GM19238 (cell line): ENCODE data around the gene GMDS.

Experiments used
- DNase-seq: peaks from one replicate; pipeline ENCODE4 v3.0.0; 2011; ENCODE audit warnings: low spot score; ENCODE audit not compliant: insufficient read length

GMDS gene

GRCh38 chr6:2102316-2102883, 143.0 kb downstream of the GMDS start:
- no peak for DNase-seq

GRCh38 chr6:2101213-2101612, 144.2 kb downstream of the GMDS start:
- DNase-seq: no peak

- no peak for DNase-seq
Measured at GRCh38 chr6:2099870-2100269, 145.5 kb downstream of the GMDS start.

- no peak for DNase-seq
Measured at GRCh38 chr6:2097464-2097863, 147.9 kb downstream of the GMDS start.

GRCh38 chr6:2094642-2095041, 150.8 kb downstream of the GMDS start:
- DNase-seq: no peak

- no peak for DNase-seq
Measured at GRCh38 chr6:2086326-2086965, 159.0 kb downstream of the GMDS start.

GRCh38 chr6:2085657-2086056, 159.7 kb downstream of the GMDS start:
- DNase-seq: no peak

GRCh38 chr6:2081155-2082138, 164.0 kb downstream of the GMDS start:
- DNase-seq: no peak

GRCh38 chr6:2078888-2079287, 166.5 kb downstream of the GMDS start:
- no peak for DNase-seq

GRCh38 chr6:2077826-2078225, 167.6 kb downstream of the GMDS start:
- DNase-seq: no peak

GRCh38 chr6:2073476-2073875, 171.9 kb downstream of the GMDS start:
- DNase-seq: no peak

GRCh38 chr6:2072453-2072852, 173.0 kb downstream of the GMDS start:
- DNase-seq: no peak

- DNase-seq: no peak
Measured at GRCh38 chr6:2063547-2063946, 181.9 kb downstream of the GMDS start.

GRCh38 chr6:2061880-2062279, 183.5 kb downstream of the GMDS start:
- no peak for DNase-seq

- DNase-seq: no peak
Measured at GRCh38 chr6:2055911-2056310, 189.5 kb downstream of the GMDS start.

GRCh38 chr6:2055143-2055542, 190.3 kb downstream of the GMDS start:
- DNase-seq: no peak

GRCh38 chr6:2054516-2055067, 190.8 kb downstream of the GMDS start:
- DNase-seq: no peak

- no peak for DNase-seq
Measured at GRCh38 chr6:2053691-2054090, 191.7 kb downstream of the GMDS start.

- no peak for DNase-seq
Measured at GRCh38 chr6:2047855-2048254, 197.6 kb downstream of the GMDS start.

GRCh38 chr6:2044192-2044591, 201.2 kb downstream of the GMDS start:
- DNase-seq: no peak

GRCh38 chr6:2042956-2043648, 202.3 kb downstream of the GMDS start:
- DNase-seq: no peak
